Mesendoderm (in vitro differentiated cells): ENCODE results near the gene SLC5A10. TPM values are rescaled to one million over a fixed set of nuclear protein-coding genes. Genes with fewer than 3 reads are reported as not detected.

ENCODE experiments used
- DNase-seq: peaks from one replicate; pipeline ENCODE4 v3.0.0; 2013
- H2AK5ac ChIP-seq: 2 replicates; pipeline ENCODE4 v1.6.1; 2013; ENCODE audit warnings: low read length, inconsistent platforms
- H2BK120ac ChIP-seq: 2 replicates; pipeline ENCODE4 v1.6.1; 2013; ENCODE audit warnings: low read depth, mild to moderate bottlenecking, low read length, moderate library complexity, mixed read lengths
- H2BK15ac ChIP-seq: replicated peaks from 2 replicates; pipeline ENCODE4 v1.6.1; 2013; ENCODE audit warnings: low read depth, mild to moderate bottlenecking, moderate library complexity
- H2BK5ac ChIP-seq: 2 replicates; pipeline ENCODE4 v1.6.1; 2013; ENCODE audit warnings: low read length, inconsistent platforms
- H3K18ac ChIP-seq: 2 replicates; pipeline ENCODE4 v1.6.1; 2013; ENCODE audit warnings: mild to moderate bottlenecking, low read length, mixed read lengths
- H3K23ac ChIP-seq: one replicate; pipeline ENCODE4 v1.6.1; 2013; ENCODE audit warnings: low read length
- H3K27ac ChIP-seq: 2 replicates; pipeline ENCODE4 v1.5.1; 2013; ENCODE audit warnings: low read depth, mild to moderate bottlenecking, inconsistent platforms, low read length, moderate library complexity
- H3K27me3 ChIP-seq: 2 replicates; pipeline ENCODE4 v1.6.1; 2013; ENCODE audit warnings: low read length, control low read depth, mild to moderate bottlenecking, inconsistent platforms; ENCODE audit not compliant: insufficient read depth, poor library complexity
- H3K36me3 ChIP-seq: 2 replicates; pipeline ENCODE4 v1.6.1; 2013; ENCODE audit warnings: low read length, inconsistent platforms; ENCODE audit not compliant: control insufficient read depth, insufficient read depth
- H3K4ac ChIP-seq: one replicate; pipeline ENCODE4 v1.6.1; 2013; ENCODE audit warnings: low read depth, mild to moderate bottlenecking, low read length, moderate library complexity
- H3K4me1 ChIP-seq: 2 replicates; pipeline ENCODE4 v1.6.1; 2013; ENCODE audit warnings: low read depth, low read length, inconsistent platforms; ENCODE audit not compliant: control insufficient read depth
- H3K4me2 ChIP-seq: 2 replicates; pipeline ENCODE4 v1.6.1; 2013; ENCODE audit warnings: low read length
- H3K4me3 ChIP-seq: 2 replicates; pipeline ENCODE4 v1.5.1; 2013; ENCODE audit warnings: mild to moderate bottlenecking, low read length
- H3K56ac ChIP-seq: one replicate; pipeline ENCODE4 v1.6.1; 2013; ENCODE audit warnings: low read length
- H3K79me1 ChIP-seq: 2 replicates; pipeline ENCODE4 v1.6.1; 2013; ENCODE audit warnings: low read length, inconsistent platforms
- H3K79me2 ChIP-seq: 2 replicates; pipeline ENCODE4 v1.6.1; 2013; ENCODE audit warnings: mild to moderate bottlenecking, low read length; ENCODE audit not compliant: control insufficient read depth, insufficient read depth
- H3K9ac ChIP-seq: 2 replicates; pipeline ENCODE4 v1.6.1; 2013; ENCODE audit warnings: low read length, inconsistent platforms
- H4K5ac ChIP-seq: one replicate; pipeline ENCODE4 v1.6.1; 2013; ENCODE audit warnings: low read length
- H4K8ac ChIP-seq: one replicate; pipeline ENCODE4 v1.6.1; 2013; ENCODE audit warnings: low read depth, mild to moderate bottlenecking, control low read depth, low read length, moderate library complexity
- WGBS: extraction: QIAGEN DNeasy Blood & Tissue Kit; methylation state at CpG from one replicate; pipeline ENCODE4 v1.1.7; 2013; ENCODE audit warnings: low lambda C conversion rate, missing lambda C conversion rate; ENCODE audit not compliant: insufficient coverage; ENCODE audit errors: extremely low coverage; 5-methylcytosine and 5-hydroxymethylcytosine counted together
- polyA plus RNA-seq, 2 experiments: library from polyadenylated mRNA; stranded (reverse); fragments of 200-250 nt; gene quantifications; one replicate each; pipeline ENCODE4 v1.2.3, GENCODE V29; 2013

The SLC5A10 gene
- polyA plus RNA-seq (2013, experiment 1 of 2): 0.04 TPM
- polyA plus RNA-seq (2013, experiment 2 of 2): 0.04 TPM

- Histone ChIP-seq H3K36me3 (no peaks in the 10 kb centered on the region), H3K27me3 (no peaks in the 10 kb centered on the region), H2BK5ac (no peak within 1 kb of the TSS), H3K56ac (no peak within 1 kb of the TSS), H3K23ac (no peak within 1 kb of the TSS), H2AK5ac (no peak within 1 kb of the TSS), H3K79me1 (no peaks in the 10 kb centered on the region), H3K27ac (no peak within 1 kb of the TSS), H3K18ac (no peak within 1 kb of the TSS), H3K79me2 (no peaks in the 10 kb centered on the region), H4K5ac (no peak within 1 kb of the TSS), H3K9ac (no peak within 1 kb of the TSS), H4K8ac (no peak within 1 kb of the TSS), H3K4ac (no peak within 1 kb of the TSS), H3K4me3 (no peak within 1 kb of the TSS), H3K4me2 (no peak within 1 kb of the TSS), H2BK15ac (no peak within 1 kb of the TSS), H3K4me1 (no peaks in the 10 kb centered on the region), H2BK120ac (no peak within 1 kb of the TSS)
- DNase-seq: peak; percentile 65
- no CpG with 5 or more reads among the region's 17 CpGs for WGBS
Observed at GRCh38 chr17:18951941-18952842, at the start of gene SLC5A10. TSS of gene SLC5A10 (plus strand) at chr17:18952165. CDS start at chr17:18952206, 41 bp downstream.

- no peak overlapping the region for H3K56ac ChIP-seq
- no peak overlapping the region for H4K5ac ChIP-seq
- peaks cover 3% of the 10 kb centered on the region for H3K79me1 ChIP-seq
- no peak for DNase-seq
- H2BK15ac ChIP-seq: no peak overlapping the region
- no peak overlapping the region for H3K27ac ChIP-seq
- no peak overlapping the region for H3K4me3 ChIP-seq
- no peak overlapping the region for H3K23ac ChIP-seq
- peaks cover 2% of the 10 kb centered on the region for H3K36me3 ChIP-seq
- no peak overlapping the region for H3K4me2 ChIP-seq
- no peaks in the 10 kb centered on the region for H3K79me2 ChIP-seq
- H3K27me3 ChIP-seq: no peaks in the 10 kb centered on the region
- no CpG with 5 or more reads among the region's 5 CpGs for WGBS
- no peak overlapping the region for H3K18ac ChIP-seq
- H2BK5ac ChIP-seq: no peak overlapping the region
- H4K8ac ChIP-seq: no peak overlapping the region
- H3K4me1 ChIP-seq: no peaks in the 10 kb centered on the region
- no peak overlapping the region for H2AK5ac ChIP-seq
- no peak overlapping the region for H3K4ac ChIP-seq
- H2BK120ac ChIP-seq: no peak overlapping the region
- H3K9ac ChIP-seq: no peak overlapping the region
Observed at GRCh38 chr17:18904482-18904881, 47.5 kb upstream of the SLC5A10 start.

GRCh38 chr17:18905226-18905625 is 46.7 kb upstream of the SLC5A10 start:
- no CpG with 5 or more reads among the region's 5 CpGs for WGBS
- Histone ChIP-seq H2AK5ac (no peak overlapping the region), H3K4ac (no peak overlapping the region), H3K27me3 (no peaks in the 10 kb centered on the region), H3K4me1 (no peaks in the 10 kb centered on the region), H2BK5ac (no peak overlapping the region), H3K4me2 (no peak overlapping the region), H2BK120ac (no peak overlapping the region), H2BK15ac (no peak overlapping the region), H3K18ac (no peak overlapping the region), H3K27ac (no peak overlapping the region), H3K9ac (no peak overlapping the region), H4K5ac (no peak overlapping the region), H3K23ac (no peak overlapping the region), H3K4me3 (no peak overlapping the region), H3K36me3 (peaks cover 2% of the 10 kb centered on the region), H3K56ac (no peak overlapping the region), H4K8ac (no peak overlapping the region), H3K79me1 (peaks cover 3% of the 10 kb centered on the region), H3K79me2 (no peaks in the 10 kb centered on the region)
- DNase-seq: no peak

GRCh38 chr17:18910326-18910725 is 41.6 kb upstream of the SLC5A10 start:
- no peak overlapping the region for H3K56ac ChIP-seq
- H4K8ac ChIP-seq: no peak overlapping the region
- H3K23ac ChIP-seq: no peak overlapping the region
- no peaks in the 10 kb centered on the region for H3K4me1 ChIP-seq
- no peaks in the 10 kb centered on the region for H3K79me1 ChIP-seq
- H3K4ac ChIP-seq: no peak overlapping the region
- no peak overlapping the region for H3K18ac ChIP-seq
- H2BK120ac ChIP-seq: no peak overlapping the region
- no peak overlapping the region for H2BK15ac ChIP-seq
- no peak overlapping the region for H4K5ac ChIP-seq
- no peak overlapping the region for H3K4me2 ChIP-seq
- no peaks in the 10 kb centered on the region for H3K27me3 ChIP-seq
- no peak overlapping the region for H2AK5ac ChIP-seq
- H3K36me3 ChIP-seq: peaks cover 2% of the 10 kb centered on the region
- no CpG with 5 or more reads among the region's 5 CpGs for WGBS
- no peak overlapping the region for H3K9ac ChIP-seq
- H3K4me3 ChIP-seq: no peak overlapping the region
- no peak for DNase-seq
- no peak overlapping the region for H2BK5ac ChIP-seq
- no peak overlapping the region for H3K27ac ChIP-seq
- H3K79me2 ChIP-seq: no peaks in the 10 kb centered on the region

DNA sequence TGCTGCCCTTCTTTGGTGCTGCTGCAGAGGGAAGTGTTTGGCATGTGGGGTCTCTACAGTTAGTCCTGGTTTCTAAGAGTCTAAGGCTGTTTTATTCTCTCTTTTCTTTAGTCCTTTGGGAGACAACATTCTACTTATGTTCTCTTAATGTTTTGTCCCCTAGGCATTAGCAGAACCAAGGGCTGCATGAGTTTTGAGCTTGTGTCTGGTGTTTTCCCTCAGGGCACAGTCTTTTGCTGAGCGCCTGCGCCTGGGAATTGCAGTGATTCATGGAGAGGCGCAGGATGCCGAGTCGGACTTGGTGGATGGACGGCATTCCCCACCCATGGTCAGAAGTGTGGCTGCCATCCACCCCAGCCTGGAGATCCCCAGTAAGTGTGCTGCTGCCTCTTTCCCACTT is 41.1 kb upstream of the SLC5A10 start:
- Histone ChIP-seq H2BK120ac (no peak overlapping the region), H3K9ac (no peak overlapping the region), H4K8ac (no peak overlapping the region), H3K56ac (no peak overlapping the region), H3K27ac (no peak overlapping the region), H2BK15ac (no peak overlapping the region), H3K27me3 (no peaks in the 10 kb centered on the region), H3K23ac (no peak overlapping the region), H3K36me3 (peaks cover 3% of the 10 kb centered on the region), H3K4me3 (no peak overlapping the region), H3K18ac (no peak overlapping the region), H3K4me1 (no peaks in the 10 kb centered on the region), H2AK5ac (no peak overlapping the region), H3K4ac (no peak overlapping the region), H2BK5ac (no peak overlapping the region), H3K79me1 (no peaks in the 10 kb centered on the region), H3K4me2 (no peak overlapping the region), H4K5ac (no peak overlapping the region), H3K79me2 (no peaks in the 10 kb centered on the region)
- no peak for DNase-seq
- no CpG with 5 or more reads among the region's 6 CpGs for WGBS
